ENCODE data around the gene WAC. TPM values are rescaled to one million over a fixed set of nuclear protein-coding genes. Genes with fewer than 3 reads are reported as not detected.
A peak's percentile ranks its signal among the peaks of the same experiment; 100 is the strongest.

The WAC gene
- total and polyA plus RNA-seq, 10 of the 15 experiments (the other 5 are each of a cell fraction or from before 2014, with no cell fraction given) = 26.5 to 131 (median 69.4) TPM

- in situ Hi-C loops (cut with MboI) = no loop called here
- DNase-seq (ENCODE audit: low read depth, low spot score) = no peak
- RAD21 ChIA-PET (ENCODE audit: unreplicated experiment) = no interaction called here
- no peaks in the 10 kb centered on the region for H3K27me3 ChIP-seq (replicated peaks in 1 of 2; ENCODE audit: control insufficient read depth in 2 of 2, insufficient read depth in 2 of 2, low read length in 1 of 2)
- no peak overlapping the region for H2AFZ ChIP-seq (ENCODE audit: control insufficient read depth, low read depth, low read length)
- no peak for TF ChIP-seq ZBTB33 (IDR thresholded peaks at IDR 0.05)
- TF ChIP-seq PRDM15 (CRISPR knock-in tag; IDR thresholded peaks at IDR 0.05) = no peak
- TF ChIP-seq RUNX3 (IDR thresholded peaks at IDR 0.05; ENCODE audit: low read length) = no peak
- TF ChIP-seq SUPT20H (IDR thresholded peaks at IDR 0.05; ENCODE audit: borderline replicate concordance, control insufficient read depth, low read depth, low read length) = no peak
- TF ChIP-seq ZBTB40 (IDR thresholded peaks at IDR 0.05; ENCODE audit: borderline replicate concordance) = no peak
- TF ChIP-seq POU2F2 (IDR thresholded peaks at IDR 0.05; ENCODE audit: borderline replicate concordance, low read depth, low read length) = no peak
- TF ChIP-seq ZNF622 (IDR thresholded peaks at IDR 0.05) = no peak
- no peak for TF ChIP-seq SUZ12 (IDR thresholded peaks at IDR 0.05; ENCODE audit: unreplicated experiment)
- SMC1A ChIA-PET (ENCODE audit: uncharacterized antibody, unreplicated experiment) = interaction anchor here (1.2 kb wide), 1 partner anchor 13 kb away, joined by 3 read pairs; no protein-coding TSS in a partner anchor
- H3K79me2 ChIP-seq (ENCODE audit: control insufficient read depth, insufficient read depth, low read length) = peaks cover 72% of the 10 kb centered on the region
- no peak overlapping the region for H3K9ac ChIP-seq (ENCODE audit: control insufficient read depth, insufficient read depth, low read length)
- BruUV-seq (replicated peaks) = no TSS peak
- POLR2A ChIA-PET = no interaction called here
- no peak overlapping the region for H3K4me3 ChIP-seq
- H3K27ac ChIP-seq (ENCODE audit: control insufficient read depth, insufficient read depth) = no peak overlapping the region
- CTCF ChIA-PET = interaction anchor here (0.9 kb wide), 1 partner anchor 12 kb away, joined by 3 read pairs; no protein-coding TSS in a partner anchor
- no peaks in the 10 kb centered on the region for H3K9me3 ChIP-seq (replicated peaks; ENCODE audit: control insufficient read depth, insufficient read depth, low read length)
- peaks cover 0 to 11% of the 10 kb centered on the region in 2 experiments; a peak in 3 of 4 replicates for H3K36me3 ChIP-seq (ENCODE audit: control insufficient read depth in 2 of 2, insufficient read depth in 2 of 2, low read length in 1 of 2)
- intact Hi-C loops (cut with micrococcal nuclease; ENCODE audit: unreplicated experiment) = no loop called here
- peaks cover 17% of the 10 kb centered on the region for H3K4me1 ChIP-seq (ENCODE audit: control insufficient read depth, insufficient read depth, low read length)
- FAIRE-seq = peak; percentile 13
- H4K20me1 ChIP-seq (ENCODE audit: control insufficient read depth, insufficient read depth) = 0 out of 2 replicates have a peak, but pooled peaks cover 2% of the 10 kb centered on the region
- ATAC-seq = no peak; the same call in 2 of the 3 replicates
- WGBS (ENCODE audit: insufficient coverage, insufficient replicate concordance, low lambda C conversion rate, missing lambda C conversion rate) = 65% methylated on average over 2 of the region's 2 CpGs
- no peak overlapping the region for H3K4me2 ChIP-seq (ENCODE audit: control insufficient read depth, insufficient read depth)
Measured at GRCh38 chr10:28548781-28549498, 16.0 kb downstream of the WAC start.
